ENCODE results near the gene RECQL5. TPM values are rescaled to one million over a fixed set of nuclear protein-coding genes. Genes with fewer than 3 reads are reported as not detected.

The RECQL5 gene
- total and polyA plus RNA-seq, 2 of the 8 experiments (the other 6 are each of a cell fraction or from before 2014, with no cell fraction given) = 15.1 to 41.1 TPM

DNA sequence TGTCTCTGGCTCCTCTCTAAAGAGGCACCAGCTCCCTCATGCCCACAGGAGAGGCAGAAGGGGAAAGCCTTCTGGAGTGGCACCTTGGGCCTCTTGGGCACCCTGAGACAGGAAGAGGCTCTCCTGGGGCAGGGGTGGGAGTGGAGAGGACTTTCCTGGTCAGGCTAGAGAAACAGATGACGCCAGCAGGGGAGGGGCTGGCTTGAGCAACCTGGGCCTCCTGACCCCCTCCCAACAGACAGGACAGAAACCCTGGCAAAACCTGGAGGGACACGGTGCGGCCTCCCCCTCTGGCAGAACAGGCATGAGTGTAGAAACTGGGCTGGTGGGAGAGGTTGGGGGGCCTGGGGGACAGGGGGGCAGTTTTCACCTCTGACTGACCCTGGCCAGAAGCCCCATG is 27.6 kb downstream of the RECQL5 start:
- FAIRE-seq = no peak
- Histone ChIP-seq H4K20me1 (replicated peaks in 1 of 2; ENCODE audit: control insufficient read depth in 1 of 2, insufficient read depth in 2 of 2, low read length in 2 of 2) (peaks cover 4 to 5% of the 10 kb centered on the region in 2 experiments), H3K27me3 (replicated peaks in 1 of 4; ENCODE audit: control insufficient read depth in 3 of 4, extremely low read depth in 1 of 4, insufficient read depth in 3 of 4, low read length in 3 of 4) (no peaks in the 10 kb centered on the region), H2BK20ac (ENCODE audit: low read length) (no peak overlapping the region), H4K8ac (ENCODE audit: extremely low read depth, insufficient read depth, low read length) (no peak overlapping the region), H3K23me2 (ENCODE audit: low read depth, low read length) (no peaks in the 10 kb centered on the region), H3K4me1 (replicated peaks in 1 of 4; ENCODE audit: control insufficient read depth in 3 of 4, insufficient read depth in 4 of 4, low read length in 3 of 4) (peaks cover 5 to 16% (median 10%) of the 10 kb centered on the region in 4 experiments), H2AK5ac (ENCODE audit: low read depth, low read length) (no peak overlapping the region), H3K56ac (replicated peaks; ENCODE audit: insufficient read length, low read depth, low read length) (no peak overlapping the region), H3K79me1 (ENCODE audit: low read depth, low read length) (no peaks in the 10 kb centered on the region), H3K18ac (ENCODE audit: extremely low read depth, low read length) (no peak overlapping the region), H3K4ac (replicated peaks; ENCODE audit: insufficient read length, low read depth, low read length) (no peak overlapping the region), H2AFZ (ENCODE audit: low read length) (no peak overlapping the region), H3K36me3 (ENCODE audit: control insufficient read depth in 2 of 4, insufficient read depth in 4 of 4, low read length in 3 of 4) (no peaks in the 10 kb centered on the region; a peak in 1 of 8 replicates), H3K4me2 (ENCODE audit: insufficient read depth in 1 of 2, low read depth in 2 of 2, low read length in 2 of 2) (no peak overlapping the region), H2BK120ac (replicated peaks; ENCODE audit: low read depth, low read length) (no peak overlapping the region), H2BK5ac (ENCODE audit: low read depth, low read length) (no peak overlapping the region), H2BK12ac (ENCODE audit: low read depth, low read length) (no peak overlapping the region), H4K5ac (ENCODE audit: insufficient read length, low read depth, low read length) (no peak overlapping the region), H3K4me3 (ENCODE audit: extremely low read depth in 1 of 4, insufficient read depth in 2 of 4, low read depth in 3 of 4, low read length in 4 of 4) (no peak overlapping the region), H3K9ac (replicated peaks in 1 of 4; ENCODE audit: extremely low read depth in 1 of 4, low read depth in 3 of 4, low read length in 3 of 4) (no peak overlapping the region), H2BK15ac (ENCODE audit: low read length) (no peak overlapping the region), H4K91ac (replicated peaks; ENCODE audit: insufficient read length, low read length) (no peak overlapping the region), H3K9me3 (ENCODE audit: insufficient read depth in 2 of 2, low read depth in 1 of 2, low read length in 1 of 2) (no peaks in the 10 kb centered on the region), H3K14ac (ENCODE audit: insufficient read length) (no peak overlapping the region), H3K79me2 (ENCODE audit: control insufficient read depth in 1 of 2, insufficient read depth in 2 of 2, low read length in 2 of 2) (no peaks in the 10 kb centered on the region; a peak in 1 of 4 replicates), H3K23ac (ENCODE audit: insufficient read length) (no peak overlapping the region), H3K27ac (ENCODE audit: low read depth, low read length) (no peak overlapping the region)
- CTCF ChIA-PET (ENCODE audit: partially characterized antibody) = interaction anchor here (1.4 to 59.2 kb wide), 4 partner anchors 5 to 106 kb away, joined by 4 to 2200 read pairs (median 1256); partner anchors contain the start of genes RECQL5, SAP30BP and SMIM5
- no peak for TF ChIP-seq PHF8 (conservative IDR thresholded peaks at IDR 0.05; ENCODE audit: low read depth, low read length)
- no peak for TF ChIP-seq NRF1 (IDR thresholded peaks at IDR 0.05; ENCODE audit: low read depth, low read length)
- TF ChIP-seq, protein P1, sequence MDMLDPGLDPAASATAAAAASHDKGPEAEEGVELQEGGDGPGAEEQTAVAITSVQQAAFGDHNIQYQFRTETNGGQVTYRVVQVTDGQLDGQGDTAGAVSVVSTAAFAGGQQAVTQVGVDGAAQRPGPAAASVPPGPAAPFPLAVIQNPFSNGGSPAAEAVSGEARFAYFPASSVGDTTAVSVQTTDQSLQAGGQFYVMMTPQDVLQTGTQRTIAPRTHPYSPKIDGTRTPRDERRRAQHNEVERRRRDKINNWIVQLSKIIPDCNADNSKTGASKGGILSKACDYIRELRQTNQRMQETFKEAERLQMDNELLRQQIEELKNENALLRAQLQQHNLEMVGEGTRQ (IDR thresholded peaks at IDR 0.05; ENCODE audit: low read length) = no peak
- no peak for TF ChIP-seq SAP30 (IDR thresholded peaks at IDR 0.05; ENCODE audit: insufficient read depth, insufficient replicate concordance, low read length)
- no peak for TF ChIP-seq BCL11A (IDR thresholded peaks at IDR 0.05; ENCODE audit: low read depth in 2 of 2, low read length in 2 of 2)
- no peak for TF ChIP-seq RFX5 (IDR thresholded peaks at IDR 0.05; ENCODE audit: borderline replicate concordance, low read depth, low read length)
- no peak for TF ChIP-seq JUND (IDR thresholded peaks at IDR 0.05; ENCODE audit: low read length)
- TF ChIP-seq POLR2AphosphoS5 (IDR thresholded peaks at IDR 0.05; ENCODE audit: low read depth, low read length) = no peak
- TF ChIP-seq HDAC2 (IDR thresholded peaks at IDR 0.05; ENCODE audit: borderline replicate concordance in 1 of 2, low read depth in 2 of 2, low read length in 2 of 2) = no peak
- TF ChIP-seq TAF7 (optimal IDR thresholded peaks at IDR 0.05; ENCODE audit: borderline replicate concordance, low read depth, low read length) = no peak
- no peak for TF ChIP-seq BRCA1 (IDR thresholded peaks at IDR 0.05; ENCODE audit: low read depth, low read length)
- no peak for TF ChIP-seq MAFK (IDR thresholded peaks at IDR 0.05; ENCODE audit: low read depth, low read length)
- DNase-seq (ENCODE audit: low read depth in 1 of 2, low spot score in 2 of 2) = no peak
- WGBS, 2 experiments (ENCODE audit: extremely low coverage in 1 of 2, insufficient coverage in 1 of 2, insufficient read length in 1 of 2, insufficient replicate concordance in 2 of 2, low coverage in 1 of 2, low lambda C conversion rate in 2 of 2, missing lambda C conversion rate in 1 of 2) = 100% methylated on average over 1 of the region's 3 CpGs; no CpG with 5 or more reads in 1 of the 2 experiments
- POLR2A ChIA-PET (ENCODE audit: partially characterized antibody) = interaction anchor here (1.2 to 1.6 kb wide), 2 partner anchors 22 to 52 kb away, joined by 4 read pairs; no protein-coding TSS in a partner anchor

Data from H1 (cell line).